Skin epidermis (tissue), 12 donors: ENCODE results near the gene S100A9.
"Not testable (repeated sequence)": the region's sequence is repeated elsewhere in the genome, so short reads cannot be mapped to it uniquely, and the experiment has no call there.

Source experiments
- H3K27ac ChIP-seq, 21 experiments: fragments of 200-600 bp; sonication (generic) in 11 of 21; one replicate each; pipeline ENCODE4 v1.5.0; 2020; ENCODE audit warnings: mild to moderate bottlenecking in 3 of 21, inconsistent platforms in 2 of 21, moderate library complexity in 2 of 21
- H3K4me3 ChIP-seq, 7 experiments: fragments of 200-600 bp; sonication (generic) in 2 of 7; one replicate each; pipeline ENCODE4 v1.5.0; 2020; ENCODE audit warnings: inconsistent platforms in 2 of 7, mild to moderate bottlenecking in 2 of 7, moderate library complexity in 1 of 7

Gene S100A9

DNA sequence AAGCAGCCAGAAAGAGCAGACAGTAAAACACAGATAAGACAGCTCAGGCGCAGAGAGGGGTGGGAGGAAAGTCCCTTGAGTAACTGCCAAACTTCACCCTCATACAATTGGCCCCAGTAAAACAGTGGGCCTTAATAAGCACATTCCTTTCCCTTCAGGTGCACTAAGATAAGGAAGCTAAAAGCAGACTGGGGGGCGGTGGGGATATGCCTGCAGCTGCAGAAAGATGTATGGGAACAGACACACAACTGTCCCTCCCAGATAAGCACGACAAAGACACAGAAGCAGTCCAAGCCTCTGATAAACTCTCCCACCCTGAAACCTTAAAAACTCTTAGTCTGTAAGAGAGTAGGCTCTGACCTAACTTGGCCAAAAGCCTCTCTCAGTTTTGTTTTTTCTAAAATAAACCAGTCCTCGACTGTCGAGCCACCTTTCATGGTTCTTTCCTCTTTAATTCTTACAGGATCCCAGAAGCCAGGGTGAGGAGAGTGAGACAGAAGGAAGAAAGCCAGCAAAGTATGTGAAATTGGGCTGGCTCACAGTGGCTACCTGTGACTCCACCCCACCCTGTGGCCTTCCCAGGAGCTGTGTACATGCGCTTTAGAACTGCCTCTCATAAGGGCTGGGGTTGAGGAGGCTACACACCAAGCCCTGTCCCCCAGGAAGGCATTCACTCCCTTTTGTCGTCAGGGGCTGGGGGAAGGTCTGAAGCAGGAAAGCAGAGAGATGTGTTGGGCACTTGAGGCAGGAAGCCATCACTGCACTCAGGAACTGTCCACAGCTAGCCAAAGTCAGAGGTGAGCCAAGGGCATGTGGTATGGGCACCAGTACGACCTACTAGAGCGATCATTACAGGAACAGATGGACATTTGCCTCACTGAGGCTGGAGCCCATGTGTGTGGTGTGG lies 13.6 kb upstream of the S100A9 start:
- Histone ChIP-seq H3K27ac (peak overlapping the region in 15 of 21 experiments; percentile 2 to 76 (median 47)), H3K4me3 (no peak overlapping the region)

- Histone ChIP-seq H3K4me3 (no peak overlapping the region), H3K27ac (peak overlapping the region in 11 of 21 experiments; percentile 32 to 76 (median 45))
Observed at GRCh38 chr1:153344718-153345025, 13.0 kb upstream of the S100A9 start.

- no peak overlapping the region for H3K4me3 ChIP-seq
- peak overlapping the region in 2 of 21 experiments; percentile 62 to 76 for H3K27ac ChIP-seq
Observed at GRCh38 chr1:153345187-153346076, 12.2 kb upstream of the S100A9 start.

GRCh38 chr1:153346077-153346723 lies 11.5 kb upstream of the S100A9 start:
- Histone ChIP-seq H3K27ac (peak overlapping the region in 1 of 21 experiments; percentile 22), H3K4me3 (no peak overlapping the region)

- peak overlapping the region in 2 of 21 experiments; percentile 14 to 76 for H3K27ac ChIP-seq
- H3K4me3 ChIP-seq = not testable (repeated sequence)
Observed at GRCh38 chr1:153347049-153347448, 10.6 kb upstream of the S100A9 start.

- peak overlapping the region in 9 of 21 experiments; percentile 8 to 76 (median 32) for H3K27ac ChIP-seq
- peak overlapping the region in 2 of 7 experiments; percentile 15 to 24 for H3K4me3 ChIP-seq
Observed at GRCh38 chr1:153347856-153348255, 9.8 kb upstream of the S100A9 start.

DNA sequence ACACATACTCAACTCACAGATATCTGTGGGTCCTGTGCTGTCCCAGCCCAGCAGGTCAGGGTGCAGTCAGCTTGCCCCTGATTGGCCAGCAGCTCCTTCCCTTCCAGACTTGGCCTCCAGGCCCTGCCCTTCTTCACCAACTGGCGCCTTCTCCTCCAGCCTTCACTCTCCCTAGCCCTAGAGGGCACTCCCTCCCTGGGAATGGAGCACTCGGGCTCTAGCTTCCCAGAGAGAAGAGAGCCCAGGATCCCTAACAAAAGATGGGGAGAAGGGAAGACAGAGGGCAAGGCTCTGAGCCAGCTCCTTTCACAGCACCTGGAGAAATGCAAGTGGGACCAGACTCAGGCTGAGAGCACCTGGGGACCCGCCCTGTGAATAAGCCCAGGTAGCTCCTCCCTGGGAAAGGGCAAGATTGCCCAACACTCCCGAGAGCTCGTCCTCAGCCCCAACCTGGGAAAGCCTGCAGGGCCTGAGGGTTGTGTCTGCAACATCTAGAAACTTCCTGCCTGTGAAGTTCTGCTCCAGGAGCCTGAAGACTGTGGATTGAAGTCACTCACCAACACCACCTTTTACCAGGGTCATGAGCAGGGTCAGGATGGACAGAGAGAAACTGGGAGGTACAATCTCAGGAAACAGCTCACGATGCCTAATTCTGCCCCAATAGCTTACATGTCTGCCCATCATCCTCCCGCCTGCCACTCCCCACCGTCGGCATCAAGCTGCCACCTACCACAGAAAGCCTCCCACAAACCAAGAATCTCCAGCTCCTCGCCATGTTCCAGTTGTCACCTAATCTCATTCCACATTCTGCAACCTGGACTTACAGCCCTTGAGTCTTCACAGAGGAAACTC lies 8.9 kb upstream of the S100A9 start, which contains the start of gene PGLYRP4:
PGLYRP4 (minus strand) TSS at position 331 of the 852 bp plus-strand sequence. CDS start 909 bp downstream, outside the sequence.
- peak within 1 kb of the TSS in 13 of 21 experiments; percentile 8 to 76 (median 39) for H3K27ac ChIP-seq
- H3K4me3 ChIP-seq = peak within 1 kb of the TSS in 2 of 7 experiments; percentile 15 to 24

DNA sequence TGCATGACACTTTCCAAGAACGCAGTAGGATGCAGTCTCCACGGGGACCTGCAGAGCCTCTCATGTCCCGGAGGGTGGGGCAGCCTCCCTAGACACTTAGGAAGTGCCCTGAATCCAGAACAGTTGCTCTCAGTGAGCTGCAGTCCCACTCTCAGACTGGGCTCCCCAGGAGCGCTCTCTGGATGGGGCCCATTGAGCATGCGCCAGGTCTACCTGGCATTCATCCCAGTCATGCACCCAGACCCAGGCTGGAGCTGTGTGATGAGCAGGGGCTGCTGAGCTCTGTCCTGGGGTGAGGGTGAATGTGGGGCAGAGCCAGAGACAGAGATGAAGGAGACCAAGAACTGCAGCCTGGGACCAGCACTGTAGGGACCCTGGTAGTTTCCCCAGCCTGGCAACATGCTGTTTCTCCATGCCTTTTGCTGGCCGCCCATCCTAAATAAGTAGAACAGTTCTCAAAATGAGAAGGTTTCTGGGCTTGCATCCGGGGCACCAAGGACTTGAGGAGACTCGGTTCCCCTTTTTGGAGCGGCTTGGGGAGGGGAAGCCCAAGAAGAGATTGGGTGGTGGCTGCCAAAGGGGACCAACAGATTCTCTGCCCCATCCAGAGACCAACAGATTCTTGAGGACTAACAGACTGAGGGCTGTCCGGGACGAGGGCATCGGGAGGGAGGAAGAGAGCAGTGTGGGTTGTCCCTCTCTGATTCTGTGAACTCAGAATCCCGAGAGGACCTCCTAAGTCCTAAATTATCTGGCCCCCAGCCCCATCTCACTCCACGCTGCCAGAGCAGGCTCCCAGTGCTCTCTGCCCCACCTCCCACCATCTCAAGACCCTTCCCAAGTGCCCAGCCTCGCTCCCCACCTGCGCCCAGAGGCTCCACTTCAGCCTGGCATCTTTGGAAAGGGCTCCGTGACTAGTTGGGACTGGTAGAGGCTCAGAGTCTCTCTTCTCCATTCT lies 8.0 kb upstream of the S100A9 start:
- Histone ChIP-seq H3K4me3 (no peak overlapping the region), H3K27ac (peak overlapping the region in 9 of 21 experiments; percentile 3 to 76 (median 48))

DNA sequence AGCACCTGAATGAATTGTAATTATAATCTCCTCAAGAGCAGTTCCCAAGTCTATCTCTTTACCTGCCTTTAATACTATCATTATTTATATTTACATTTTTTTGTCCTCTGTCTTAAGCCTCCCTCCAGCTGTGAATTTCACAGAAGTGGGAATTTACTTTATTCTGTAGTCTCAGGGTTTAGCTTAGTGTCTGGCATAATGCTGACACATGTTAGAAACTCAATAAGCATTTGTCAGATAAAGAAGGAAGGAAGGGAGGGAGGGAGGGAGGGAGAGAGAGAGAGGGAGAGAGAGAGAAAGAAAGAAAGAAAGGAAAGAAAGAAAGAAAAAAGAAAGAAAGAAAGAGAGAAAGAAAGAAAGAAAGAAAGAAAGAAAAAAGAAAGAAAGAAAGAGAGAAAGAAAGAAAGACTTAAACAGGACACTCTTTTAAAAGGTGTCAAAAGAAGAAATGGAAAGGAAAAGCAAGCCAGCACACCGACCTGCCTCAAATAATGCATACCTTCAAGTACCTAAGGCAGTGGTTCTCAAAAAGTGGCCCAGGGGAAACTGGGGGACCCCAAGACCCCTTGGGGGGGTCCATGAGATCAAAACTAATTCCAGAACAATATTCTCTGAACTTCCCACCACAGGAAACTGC lies 7.2 kb upstream of the S100A9 start:
- peak overlapping the region in 1 of 21 experiments; percentile 76 for H3K27ac ChIP-seq
- no peak overlapping the region for H3K4me3 ChIP-seq

GRCh38 chr1:153352523-153352922 lies 5.1 kb upstream of the S100A9 start:
- no peak overlapping the region for H3K27ac ChIP-seq
- H3K4me3 ChIP-seq = no peak overlapping the region

- Histone ChIP-seq H3K4me3 (no peak overlapping the region), H3K27ac (no peak overlapping the region)
Observed at GRCh38 chr1:153353226-153353947, 4.3 kb upstream of the S100A9 start.

DNA sequence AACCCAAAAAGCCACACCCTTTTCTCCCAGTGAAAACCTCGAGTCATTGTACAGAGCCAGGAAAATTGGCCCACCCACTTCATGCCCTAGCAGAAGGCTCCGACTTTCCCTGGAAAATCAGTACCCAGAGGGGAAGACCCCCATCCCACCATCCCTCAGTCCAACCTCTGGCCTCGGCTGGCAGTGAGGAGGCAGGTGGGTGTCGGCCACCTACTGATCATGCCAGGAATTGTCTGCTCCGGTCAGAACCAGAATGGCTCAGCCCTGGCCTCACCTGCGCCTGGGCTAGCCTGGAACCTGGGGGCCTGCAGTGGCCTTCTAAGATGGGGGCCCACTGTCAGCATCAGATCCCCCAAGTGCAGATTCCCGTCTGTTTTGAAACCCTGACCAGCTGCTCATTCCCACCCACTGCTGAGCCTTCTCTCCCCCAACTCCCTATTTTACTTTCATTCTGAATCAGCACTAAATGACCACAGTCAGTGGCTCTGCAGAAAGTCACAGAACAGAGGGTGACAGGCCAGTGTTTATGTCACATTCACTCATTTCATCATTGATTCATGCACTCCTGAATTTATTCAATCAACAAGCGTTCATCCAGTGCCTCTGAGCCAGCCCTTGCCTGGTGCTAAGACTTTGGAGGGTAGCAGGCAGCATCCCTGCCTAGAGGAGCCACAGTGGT lies 3.0 kb upstream of the S100A9 start:
- H3K4me3 ChIP-seq = no peak overlapping the region
- peak overlapping the region in 1 of 21 experiments; percentile 9 for H3K27ac ChIP-seq

DNA sequence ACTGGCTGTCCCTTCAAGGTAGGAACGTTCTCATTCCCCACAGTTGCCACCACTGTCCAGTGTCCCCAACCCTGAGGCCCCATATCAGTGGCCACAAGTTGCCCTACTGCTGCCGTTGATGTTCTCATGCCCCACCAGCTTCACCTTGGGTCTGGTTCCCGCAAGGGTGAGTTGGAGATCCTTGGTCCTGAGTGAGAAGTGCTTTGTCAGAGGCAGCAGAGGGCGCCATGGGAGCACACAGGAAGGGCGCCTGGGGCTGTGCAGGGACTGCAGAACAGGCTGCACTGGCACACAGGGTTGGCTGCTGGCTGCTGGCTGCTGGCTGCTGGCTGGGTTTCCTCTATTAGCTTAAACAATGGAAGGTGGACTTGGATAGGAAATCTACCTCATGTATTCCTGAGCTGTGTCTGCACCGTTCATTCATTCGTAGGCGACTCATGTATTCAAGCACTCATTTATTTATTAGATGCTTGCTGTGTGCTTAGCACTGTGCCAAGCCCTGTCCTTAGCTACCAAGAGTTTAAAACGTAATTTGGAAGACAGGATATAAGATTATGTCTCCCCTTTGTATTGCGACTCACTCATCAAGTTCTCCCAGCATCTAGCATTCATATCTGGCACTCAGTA lies 2.1 kb upstream of the S100A9 start:
- H3K27ac ChIP-seq = peak overlapping the region in 3 of 21 experiments; percentile 76 to 90 (median 82)
- no peak overlapping the region for H3K4me3 ChIP-seq

GRCh38 chr1:153356392-153357075 lies 1.1 kb upstream of the S100A9 start:
- Histone ChIP-seq H3K4me3 (no peak overlapping the region), H3K27ac (peak overlapping the region in 15 of 21 experiments; percentile 13 to 91 (median 66))
